HEK293 (cell line): ENCODE results near the gene PTH1R.

Experiments
- CTCF ChIP-seq: fragments of 450-650 bp; formaldehyde crosslinking; IDR thresholded peaks from 2 replicates; pipeline ENCODE4 v1.5.1; 2016; ENCODE audit warnings: missing biosample characterization, missing genetic modification characterization
- HIC1 ChIP-seq: fragments of 450-650 bp; formaldehyde crosslinking; IDR thresholded peaks from 2 replicates; pipeline ENCODE4 v1.5.1; 2016; ENCODE audit warnings: missing biosample characterization, missing genetic modification characterization
- INSM2 ChIP-seq: fragments of 450-650 bp; formaldehyde crosslinking; IDR thresholded peaks from 2 replicates; pipeline ENCODE4 v1.5.1; 2016; ENCODE audit warnings: missing biosample characterization, missing genetic modification characterization
- KLF10 ChIP-seq: fragments of 450-650 bp; IDR thresholded peaks from 2 replicates; pipeline ENCODE4 v1.5.1; 2018; ENCODE audit warnings: missing biosample characterization, mild to moderate bottlenecking, missing genetic modification characterization
- MZF1 ChIP-seq: fragments of 450-650 bp; formaldehyde crosslinking; IDR thresholded peaks from 2 replicates; pipeline ENCODE4 v1.5.1; 2017; ENCODE audit warnings: missing biosample characterization, missing genetic modification characterization, borderline replicate concordance
- OVOL3 ChIP-seq: fragments of 450-650 bp; formaldehyde crosslinking; IDR thresholded peaks from 2 replicates; pipeline ENCODE4 v1.5.1; 2016; ENCODE audit warnings: missing biosample characterization, missing genetic modification characterization
- YY1 ChIP-seq: fragments of 450-650 bp; formaldehyde crosslinking; IDR thresholded peaks from 2 replicates; pipeline ENCODE4 v1.5.1; 2018; ENCODE audit warnings: missing biosample characterization, missing genetic modification characterization
- ZNF10 ChIP-seq: fragments of 450-650 bp; formaldehyde crosslinking; IDR thresholded peaks from 2 replicates; pipeline ENCODE4 v1.5.1; 2017; ENCODE audit warnings: missing biosample characterization, missing genetic modification characterization
- ZNF23 ChIP-seq: fragments of 450-650 bp; formaldehyde crosslinking; IDR thresholded peaks from 2 replicates; pipeline ENCODE4 v1.5.1; 2016; ENCODE audit warnings: missing biosample characterization, missing genetic modification characterization, borderline replicate concordance
- ZNF792 ChIP-seq: fragments of 450-650 bp; formaldehyde crosslinking; IDR thresholded peaks from 2 replicates; pipeline ENCODE4 v1.5.1; 2016; ENCODE audit warnings: missing biosample characterization, missing genetic modification characterization
- ZSCAN23 ChIP-seq: fragments of 450-650 bp; formaldehyde crosslinking; IDR thresholded peaks from 2 replicates; pipeline ENCODE4 v1.5.1; 2016; ENCODE audit warnings: missing biosample characterization, missing genetic modification characterization

- TF ChIP-seq CTCF (tag by site-specific recombination): no peak
- TF ChIP-seq HIC1 (tag by site-specific recombination): no peak
- no peak for TF ChIP-seq OVOL3 (tag by site-specific recombination)
- TF ChIP-seq ZNF23 (tag by site-specific recombination): no peak
- TF ChIP-seq ZNF10 (tag by site-specific recombination): no peak
- no peak for TF ChIP-seq ZSCAN23
- no peak for TF ChIP-seq KLF10 (tag by site-specific recombination)
- no peak for TF ChIP-seq YY1
- TF ChIP-seq ZNF792: no peak
- no peak for TF ChIP-seq MZF1 (tag by site-specific recombination)
- no peak for TF ChIP-seq INSM2
Measured at GRCh38 chr3:46901061-46901460, 23.5 kb downstream of the PTH1R start.
